ENCODE results near the gene TMEM238.
A peak's percentile ranks its signal among the peaks of the same experiment; 100 is the strongest.
"Not testable (repeated sequence)": the region's sequence is repeated elsewhere in the genome, so short reads cannot be mapped to it uniquely, and the experiment has no call there.

TMEM238 gene

GRCh38 chr19:55384131-55384919 is at the start of gene TMEM238:
Gene TMEM238 (minus strand): TSS chr19:55384292. CDS start chr19:55384259, 33 bp downstream.
- peak; percentile 22 for DNase-seq

GRCh38 chr19:55433292-55433691 is 49.2 kb upstream of the TMEM238 start:
- DNase-seq = no peak

DNA sequence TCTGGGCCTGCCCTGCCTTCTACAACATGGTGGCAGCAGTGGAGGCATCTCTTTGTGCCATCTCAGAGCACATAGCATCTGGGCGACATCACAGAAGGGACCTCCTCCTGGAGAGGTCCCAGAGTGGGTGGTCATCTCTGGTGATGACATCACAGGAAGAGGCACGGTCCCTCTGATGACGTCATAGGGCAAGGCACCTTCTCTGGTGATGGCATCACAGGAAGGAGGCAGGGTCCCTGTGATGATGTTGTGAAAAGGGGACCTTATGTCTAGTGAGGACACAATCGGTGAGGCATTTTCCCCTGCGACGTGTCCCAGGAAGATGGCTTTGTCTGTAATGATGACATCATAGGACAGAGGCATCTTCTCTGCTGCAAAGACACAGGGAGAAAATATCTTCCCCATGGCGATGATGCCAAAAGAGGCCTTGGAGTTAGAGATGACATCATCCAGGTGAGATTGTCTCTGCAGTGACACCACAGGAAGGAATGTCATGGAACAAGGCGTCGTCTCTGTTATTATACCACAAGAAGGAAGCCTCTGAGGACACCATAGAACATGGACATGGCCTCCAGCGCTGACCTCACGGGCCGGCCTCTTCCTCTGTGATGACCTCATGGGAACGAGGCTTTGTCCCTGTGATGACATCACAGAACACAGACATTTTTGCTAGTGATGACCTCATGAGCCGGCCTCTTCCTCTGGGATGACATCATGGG is 48.3 kb upstream of the TMEM238 start:
- DNase-seq = no peak

DNA sequence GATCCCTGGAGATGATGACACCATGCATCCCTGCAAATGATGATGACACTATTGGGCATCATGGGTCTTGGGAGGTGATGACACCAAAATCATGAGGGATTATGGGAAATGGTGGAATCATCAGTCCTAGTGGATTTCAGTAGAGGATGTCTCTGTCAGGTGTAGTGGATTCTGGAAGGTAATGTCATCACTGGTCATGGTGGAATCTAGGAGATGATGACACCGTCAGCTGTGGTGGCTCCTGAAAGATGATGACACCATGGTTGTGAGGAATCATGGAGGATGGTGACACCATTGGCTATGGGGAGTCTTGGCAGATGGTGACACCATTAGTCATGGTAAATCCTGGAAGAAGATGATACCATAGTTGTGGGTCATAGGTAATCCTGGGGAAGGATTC is 47.1 kb upstream of the TMEM238 start:
- no peak for DNase-seq

DNA sequence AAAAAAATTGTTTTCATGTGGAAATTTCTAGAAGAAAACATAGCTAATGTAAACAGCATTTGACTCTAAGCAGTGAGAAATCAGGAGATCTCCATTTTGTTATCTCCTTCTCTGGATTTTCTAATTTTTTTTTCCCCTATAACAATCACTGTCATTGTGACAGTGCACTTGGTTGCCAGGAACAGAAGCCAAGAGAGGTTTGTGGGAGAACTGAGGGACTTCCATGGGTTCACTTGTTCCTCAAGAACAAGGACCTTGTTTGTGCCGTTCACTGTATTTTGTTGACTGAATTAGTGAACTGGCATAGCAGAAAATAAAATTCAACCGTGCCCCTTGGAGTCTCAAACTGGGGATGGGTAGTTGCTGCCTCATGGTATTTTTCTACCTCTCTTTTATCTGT is 42.0 kb upstream of the TMEM238 start:
- DNase-seq = no peak

DNA sequence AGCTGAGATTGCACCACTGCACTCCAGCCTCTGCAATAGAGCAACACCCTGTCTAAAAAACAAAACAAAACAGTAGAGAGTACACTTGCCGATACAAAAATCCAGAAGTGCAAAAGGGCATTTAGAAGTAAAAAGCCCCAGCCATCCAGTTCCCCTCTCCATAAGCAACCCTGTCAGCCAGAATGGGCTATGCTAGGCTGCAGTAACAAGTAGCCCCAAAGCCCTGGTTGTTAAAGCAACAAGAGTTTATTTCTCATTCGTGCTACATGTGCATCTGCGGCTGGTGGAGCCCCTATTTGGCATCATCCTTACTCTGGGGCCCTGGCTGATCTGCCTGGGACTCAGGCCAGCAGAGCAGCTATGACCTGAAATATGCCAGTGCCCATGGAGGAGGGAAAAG is 40.4 kb upstream of the TMEM238 start:
- no peak for DNase-seq

DNA sequence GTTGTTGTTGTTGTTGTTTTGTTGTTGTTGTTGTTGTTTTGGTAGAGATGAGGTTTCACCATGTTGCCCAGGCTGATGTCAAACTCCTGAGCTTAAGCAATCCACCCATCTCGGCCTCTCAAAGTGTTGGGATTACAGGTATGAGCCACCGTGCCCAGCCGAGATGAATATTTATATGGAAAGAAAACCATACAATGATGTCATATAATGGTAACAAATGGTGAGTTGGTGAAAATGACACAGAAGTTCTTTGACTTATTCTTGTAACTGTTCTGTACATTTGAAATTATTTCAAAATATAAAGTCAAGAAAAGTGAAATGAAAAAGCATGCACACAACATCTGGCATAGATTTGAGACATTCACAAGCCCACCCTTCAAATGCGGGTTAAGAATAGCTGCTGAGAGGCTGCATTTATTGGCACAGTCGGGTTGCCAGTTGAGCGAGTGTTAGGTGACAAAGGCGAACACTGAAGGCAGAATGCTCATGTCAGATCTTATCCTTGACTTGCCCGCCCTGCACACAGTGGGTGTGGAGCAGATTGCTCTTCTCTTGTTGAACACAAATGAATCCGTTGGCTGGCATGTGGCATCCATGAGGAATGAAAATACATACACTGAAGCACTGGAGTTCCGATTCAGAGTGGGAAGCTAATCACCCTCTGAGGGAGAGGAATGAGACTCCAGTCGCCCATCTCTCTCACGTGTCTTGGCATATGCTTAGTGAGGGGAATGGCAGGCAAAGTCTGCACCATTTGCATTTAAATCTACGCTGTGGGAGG is 39.3 kb upstream of the TMEM238 start:
- DNase-seq = no peak

- DNase-seq = peak; percentile 77
Measured at GRCh38 chr19:55421281-55421680, 37.2 kb upstream of the TMEM238 start.

GRCh38 chr19:55419624-55420236 is 35.6 kb upstream of the TMEM238 start:
- DNase-seq = no peak

DNA sequence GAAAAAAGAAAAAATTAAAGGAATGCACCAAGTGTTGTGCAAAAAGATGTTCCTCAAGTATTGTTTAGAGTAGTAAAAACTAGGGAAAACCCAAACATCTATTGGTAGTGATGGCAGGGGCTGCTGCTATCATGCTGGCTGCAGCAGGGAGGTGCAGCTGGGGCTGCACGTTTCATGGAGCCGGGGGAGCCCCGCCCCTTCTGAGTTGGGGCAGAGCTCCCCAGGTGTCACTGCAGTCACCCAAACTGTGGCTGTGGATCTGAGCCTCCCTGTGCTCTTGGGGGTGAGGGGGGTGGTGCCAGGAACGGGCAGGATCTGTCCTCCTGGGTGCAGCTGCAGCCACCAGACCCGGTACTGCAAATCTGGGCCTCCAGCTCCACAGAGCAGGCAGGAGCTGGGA is 35.0 kb upstream of the TMEM238 start:
- DNase-seq = no peak

- DNase-seq = no peak
Measured at GRCh38 chr19:55418185-55418584, 34.1 kb upstream of the TMEM238 start.

DNA sequence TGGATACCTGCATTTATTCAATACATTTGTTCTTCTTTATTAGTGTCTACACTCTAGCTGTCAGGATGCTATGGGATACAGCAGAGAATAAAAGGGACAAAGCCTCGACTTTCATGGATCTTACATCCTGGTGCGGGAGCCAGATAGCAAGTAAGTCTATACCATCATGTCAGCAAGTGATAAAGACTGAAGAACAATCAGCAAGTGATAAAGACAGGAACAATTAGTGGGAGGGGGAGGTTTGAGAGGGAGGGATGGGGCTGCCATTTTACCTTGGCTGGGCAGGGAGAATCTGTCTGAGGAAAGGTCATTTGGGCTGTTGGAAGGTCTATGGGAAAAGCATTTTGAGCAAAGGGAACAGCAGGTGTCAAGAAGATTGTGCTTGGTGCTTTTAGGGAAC is 26.1 kb upstream of the TMEM238 start:
- no peak for DNase-seq

DNA sequence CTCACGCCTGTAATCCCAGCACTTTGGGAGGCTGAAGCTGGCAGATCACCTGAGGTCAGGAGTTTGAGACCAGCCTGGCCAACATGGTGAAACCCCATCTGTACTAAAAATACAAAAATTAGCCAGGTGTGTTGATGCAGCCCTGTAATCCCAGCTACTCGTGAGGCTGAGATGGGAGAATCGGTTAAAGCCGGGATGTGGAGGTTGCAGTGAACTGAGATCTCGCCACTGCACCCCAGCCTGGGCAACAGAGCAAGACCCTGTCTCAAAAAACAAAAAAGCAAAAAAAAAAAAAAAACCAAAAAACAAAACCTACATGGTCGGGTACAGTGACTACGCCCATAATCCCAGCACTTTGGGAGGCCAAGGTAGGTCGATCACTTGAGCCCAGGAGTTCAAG is 25.1 kb upstream of the TMEM238 start:
- not testable (repeated sequence) for DNase-seq

DNA sequence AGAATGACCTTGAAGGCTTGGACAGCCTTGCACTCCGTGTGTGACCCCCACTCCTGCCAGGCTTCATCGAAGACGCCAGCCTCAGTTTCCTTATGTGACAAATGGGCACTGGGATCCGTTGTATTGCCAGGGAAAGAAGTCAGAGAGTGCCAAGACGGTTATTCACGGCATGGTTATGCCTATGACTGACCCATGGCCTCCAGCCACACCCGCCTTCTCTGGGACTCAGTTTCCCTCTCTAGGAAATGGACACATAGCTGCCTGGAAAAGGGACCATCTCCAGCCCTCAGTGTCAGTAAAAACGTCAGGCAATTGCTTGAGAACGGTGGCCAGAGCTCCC is 24.4 kb upstream of the TMEM238 start:
- no peak for DNase-seq

- peak; percentile 97 for DNase-seq
Measured at GRCh38 chr19:55407800-55408532, 23.9 kb upstream of the TMEM238 start.

GRCh38 chr19:55407550-55407799 is 23.4 kb upstream of the TMEM238 start, which contains the start of gene UBE2S:
Gene UBE2S (minus strand): TSS chr19:55407788. CDS start chr19:55407589, 199 bp downstream.
- DNase-seq = not testable (repeated sequence)

DNA sequence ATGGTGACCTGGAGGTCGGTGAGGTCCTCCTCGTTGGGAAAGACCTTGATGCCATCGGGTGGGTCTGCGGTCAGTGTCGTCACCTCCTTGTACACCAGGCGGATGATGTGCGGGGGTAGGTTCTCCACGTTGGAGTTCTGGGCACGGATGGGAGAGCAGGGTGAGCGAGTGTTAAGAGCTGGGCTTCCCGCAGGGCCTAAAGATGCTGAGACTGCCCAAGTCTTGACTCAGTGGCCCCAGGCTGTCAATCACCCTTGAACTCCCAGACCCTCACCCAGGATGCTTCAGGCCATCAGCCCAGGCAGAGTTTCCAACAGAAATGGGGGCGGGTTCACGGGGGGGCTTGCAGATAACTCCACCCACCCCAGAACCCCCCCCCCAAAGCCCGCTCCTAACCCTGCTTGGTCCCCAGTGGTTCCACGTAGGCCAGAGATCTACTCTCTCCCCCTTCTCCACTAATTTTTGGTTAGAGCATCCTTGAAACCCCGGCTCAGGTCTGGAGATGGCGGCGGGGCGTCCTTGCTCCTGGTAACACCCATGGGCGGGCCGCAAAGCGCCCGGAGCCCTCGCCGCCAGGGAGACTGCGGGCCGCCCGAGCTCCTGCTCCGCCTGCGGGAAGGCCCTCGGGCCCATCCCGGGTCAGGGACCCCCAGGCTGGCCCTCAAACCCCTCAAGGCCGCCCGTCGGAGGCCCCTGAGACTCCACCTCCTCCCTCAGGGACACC is 22.9 kb upstream of the TMEM238 start:
- DNase-seq = no peak

DNA sequence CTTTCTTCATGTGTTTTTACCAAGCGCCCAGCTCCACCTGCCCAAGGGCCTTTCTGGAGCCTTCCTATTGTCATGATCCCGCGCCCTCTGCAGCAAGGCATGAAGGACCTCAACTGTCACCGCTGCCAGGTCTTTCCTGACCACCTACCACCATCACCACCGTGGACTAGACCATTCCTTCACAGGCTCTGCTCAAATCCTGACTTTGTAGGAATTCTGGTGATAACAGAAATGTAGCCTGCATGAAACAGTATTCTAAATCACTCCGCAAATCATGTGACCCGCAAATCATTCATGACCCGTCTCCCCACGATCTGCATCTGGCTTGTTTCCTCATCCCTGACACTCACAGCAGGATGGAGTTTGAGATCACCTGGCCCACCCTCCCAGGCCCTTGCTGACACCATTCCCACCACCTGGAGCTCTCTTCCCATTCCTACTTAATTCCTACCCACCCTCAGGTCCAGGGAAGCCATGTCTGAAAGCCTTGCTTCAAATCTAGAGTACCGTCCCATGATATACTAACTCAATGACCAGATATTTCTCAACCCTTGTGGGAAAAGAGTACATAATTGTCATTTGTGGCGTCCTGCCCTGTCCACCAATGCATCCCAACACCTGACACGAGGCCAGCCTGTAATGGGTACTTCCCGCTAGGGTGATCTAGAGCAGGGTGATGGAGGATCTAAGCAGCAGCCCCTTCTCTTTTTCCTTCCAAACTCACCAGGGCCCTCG is 22.2 kb upstream of the TMEM238 start:
- no peak for DNase-seq

GRCh38 chr19:55405638-55406037 is 21.5 kb upstream of the TMEM238 start:
- no peak for DNase-seq

- no peak for DNase-seq
Measured at GRCh38 chr19:55402509-55402908, 18.4 kb upstream of the TMEM238 start.

- not testable (repeated sequence) for DNase-seq
Measured at GRCh38 chr19:55401390-55401789, 17.3 kb upstream of the TMEM238 start.
